Right lobe of liver (tissue), 4 donors: ENCODE data around the gene ALG1.
"Not testable (repeated sequence)": the region's sequence is repeated elsewhere in the genome, so short reads cannot be mapped to it uniquely, and the experiment has no call there.

Source experiments
- POLR2A ChIP-seq: fragments of 450-650 bp; IDR thresholded peaks from one replicate; pipeline ENCODE4 v1.6.1; 2017; ENCODE audit warnings: antibody characterized with exemption, mild to moderate bottlenecking
- TF ChIP-seq, protein P1 (sequence below), 4 donors: fragments of 200-600 bp in 3 of 4; fragments of 450-650 bp in 1 of 4; IDR thresholded peaks; one replicate each; pipeline versions ENCODE4 v1.5.1 to v1.8.0; 2016 to 2022; ENCODE audit warnings: antibody characterized with exemption in 4 of 4, mild to moderate bottlenecking in 2 of 4
- donor health status: DM: no; HTN: no; CAD: no.
- donor health status: DM: no; HTN: no; CAD: no.
- donor health status: DM: no; HTN: yes; CAD: no.

DNA sequence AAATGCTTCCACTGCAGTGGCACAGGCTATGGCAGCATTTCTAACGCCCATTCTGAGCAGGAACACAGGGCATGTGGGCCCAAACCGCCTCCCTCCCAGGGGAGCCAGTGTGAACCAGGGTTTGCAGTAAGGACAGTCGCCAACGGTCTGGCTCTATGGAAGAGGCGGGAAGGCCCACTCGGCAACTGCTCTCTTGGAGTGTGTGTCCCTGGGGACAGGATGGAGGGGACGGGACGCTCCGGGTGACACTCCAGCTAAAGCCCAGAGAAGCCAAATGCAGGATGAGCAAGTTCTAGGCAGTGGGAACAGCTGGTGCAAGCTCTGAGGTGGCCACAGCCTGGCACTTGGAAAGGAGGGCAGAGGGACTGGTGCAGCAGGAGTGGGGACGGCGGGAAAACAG lies 22.1 kb downstream of the ALG1 start:
- TF ChIP-seq, protein P1, sequence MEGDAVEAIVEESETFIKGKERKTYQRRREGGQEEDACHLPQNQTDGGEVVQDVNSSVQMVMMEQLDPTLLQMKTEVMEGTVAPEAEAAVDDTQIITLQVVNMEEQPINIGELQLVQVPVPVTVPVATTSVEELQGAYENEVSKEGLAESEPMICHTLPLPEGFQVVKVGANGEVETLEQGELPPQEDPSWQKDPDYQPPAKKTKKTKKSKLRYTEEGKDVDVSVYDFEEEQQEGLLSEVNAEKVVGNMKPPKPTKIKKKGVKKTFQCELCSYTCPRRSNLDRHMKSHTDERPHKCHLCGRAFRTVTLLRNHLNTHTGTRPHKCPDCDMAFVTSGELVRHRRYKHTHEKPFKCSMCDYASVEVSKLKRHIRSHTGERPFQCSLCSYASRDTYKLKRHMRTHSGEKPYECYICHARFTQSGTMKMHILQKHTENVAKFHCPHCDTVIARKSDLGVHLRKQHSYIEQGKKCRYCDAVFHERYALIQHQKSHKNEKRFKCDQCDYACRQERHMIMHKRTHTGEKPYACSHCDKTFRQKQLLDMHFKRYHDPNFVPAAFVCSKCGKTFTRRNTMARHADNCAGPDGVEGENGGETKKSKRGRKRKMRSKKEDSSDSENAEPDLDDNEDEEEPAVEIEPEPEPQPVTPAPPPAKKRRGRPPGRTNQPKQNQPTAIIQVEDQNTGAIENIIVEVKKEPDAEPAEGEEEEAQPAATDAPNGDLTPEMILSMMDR (IDR thresholded peaks at IDR 0.05) = not testable (repeated sequence)
- TF ChIP-seq POLR2A = not testable (repeated sequence)
